B cell (primary cell): Measurements from ENCODE around the gene TM4SF20. TPM values are rescaled to one million over a fixed set of nuclear protein-coding genes. Genes with fewer than 3 reads are reported as not detected.

ENCODE experiments used
- ATAC-seq: fragments of 200-7000 bp; cut with Tn5 transposase; one replicate; pipeline ENCODE4 v1.10.0; 2021; ENCODE audit warnings: low read depth, mild to moderate bottlenecking, moderate number of reproducible peaks, moderate library complexity
- CTCF ChIA-PET: fragments of 350-600 bp; sonication (Branson Sonifier 250); formaldehyde crosslinking; loops from one replicate; lab custom pipeline; 2021; ENCODE audit warnings: antibody characterized with exemption, inconsistent platforms; lab: Charles Lee
- POLR2A ChIA-PET: fragments of 350-600 bp; sonication (Branson Sonifier 250); formaldehyde crosslinking; loops from one replicate; lab custom pipeline; 2021; ENCODE audit warnings: antibody characterized with exemption; lab: Charles Lee
- DNase-seq: peaks from one replicate; pipeline ENCODE4 v3.0.0; 2013
- H2AFZ ChIP-seq: 2 replicates; pipeline ENCODE4 v1.6.1; 2012; ENCODE audit warnings: mild to moderate bottlenecking, low read depth, low read length; ENCODE audit not compliant: insufficient read depth, poor library complexity, severe bottlenecking
- H3K27ac ChIP-seq, 2 donors: 1 replicate in 1 of 2; 2 replicates in 1 of 2; pipeline ENCODE4 v1.5.1; 2012 to 2013; ENCODE audit warnings: low read length in 2 of 2, mild to moderate bottlenecking in 2 of 2, moderate library complexity in 1 of 2
- H3K27me3 ChIP-seq, 4 experiments: fragments of 200-600 bp in 1 of 4; sonication (generic) in 1 of 4; replicated peaks in 1 of 4; 1 replicate in 2 of 4; 2 replicates in 2 of 4; pipeline versions ENCODE4 v1.6.1 to v1.7.0; 2013 to 2016; ENCODE audit warnings: low read length in 3 of 4, mild to moderate bottlenecking in 2 of 4, mixed read lengths in 1 of 4, moderate library complexity in 1 of 4; ENCODE audit not compliant: insufficient read depth in 4 of 4, control insufficient read depth in 3 of 4; ENCODE audit errors: control extremely low read depth in 1 of 4
- H3K36me3 ChIP-seq, 2 experiments: replicated peaks in 1 of 2; 1 replicate in 1 of 2; 2 replicates in 1 of 2; pipeline versions ENCODE4 v1.6.1 to v1.7.1; 2013; ENCODE audit warnings: low read length in 1 of 2; ENCODE audit not compliant: insufficient read depth in 2 of 2, control insufficient read depth in 1 of 2; ENCODE audit errors: control extremely low read depth in 1 of 2, extremely low read depth in 1 of 2
- H3K4me1 ChIP-seq, 2 donors: fragments of 200-600 bp in 1 of 2; sonication (generic) in 1 of 2; 1 replicate in 1 of 2; 2 replicates in 1 of 2; pipeline versions ENCODE4 v1.5.1 to v1.6.1; 2013 to 2017; ENCODE audit warnings: low read length in 2 of 2; ENCODE audit not compliant: control insufficient read depth in 2 of 2, insufficient read depth in 2 of 2
- H3K4me2 ChIP-seq: replicated peaks from 2 replicates; pipeline ENCODE3; 2012; ENCODE audit warnings: mild to moderate bottlenecking, low read depth, low read length; ENCODE audit not compliant: poor library complexity, severe bottlenecking
- H3K4me3 ChIP-seq, 5 experiments: fragments of 200-600 bp in 1 of 5; sonication (generic) in 1 of 5; 1 replicate in 3 of 5; 2 replicates in 2 of 5; pipeline versions ENCODE4 v1.5.1 to v1.7.0; 2011 to 2016; ENCODE audit warnings: low read length in 4 of 5, mild to moderate bottlenecking in 4 of 5, low read depth in 2 of 5, control low read depth in 1 of 5, moderate library complexity in 1 of 5; ENCODE audit not compliant: insufficient read depth in 1 of 5; ENCODE audit errors: control extremely low read depth in 1 of 5, extremely low read depth in 1 of 5
- H3K79me2 ChIP-seq: fragments of 200-600 bp; sonication (generic); one replicate; pipeline ENCODE4 v1.6.0; 2016; ENCODE audit warnings: low read length; ENCODE audit not compliant: control insufficient read depth, insufficient read depth
- H3K9ac ChIP-seq: fragments of 200-600 bp; sonication (generic); 2 replicates; pipeline ENCODE4 v1.6.1; 2017; ENCODE audit warnings: mild to moderate bottlenecking, low read length, moderate library complexity
- H3K9me3 ChIP-seq, 3 donors: one replicate each; pipeline versions ENCODE4 v1.6.1 to v1.7.1; 2013; ENCODE audit warnings: low read length in 2 of 3; ENCODE audit not compliant: control insufficient read depth in 2 of 3, insufficient read depth in 1 of 3; ENCODE audit errors: control extremely low read depth in 1 of 3
- H4K20me1 ChIP-seq: 2 replicates; pipeline ENCODE4 v1.6.0; 2012; ENCODE audit warnings: mild to moderate bottlenecking, low read length; ENCODE audit not compliant: insufficient read depth, control insufficient read depth, poor library complexity, severe bottlenecking
- H3K27ac Mint-ChIP-seq: one replicate; pipeline ENCODE4 v1.8.0; 2021; ENCODE audit warnings: mixed read lengths
- H3K27me3 Mint-ChIP-seq: one replicate; pipeline ENCODE4 v1.8.0; 2021; ENCODE audit warnings: mixed read lengths
- H3K4me1 Mint-ChIP-seq: one replicate; pipeline ENCODE4 v1.8.0; 2021; ENCODE audit warnings: mixed read lengths
- H3K4me3 Mint-ChIP-seq: one replicate; pipeline ENCODE4 v1.8.0; 2021; ENCODE audit warnings: mixed read lengths
- H3K9me3 Mint-ChIP-seq: one replicate; pipeline ENCODE4 v1.8.0; 2022; ENCODE audit warnings: mixed read lengths; ENCODE audit not compliant: insufficient read depth
- CTCF ChIP-seq: fragments of 200-600 bp; IDR thresholded peaks from one replicate; pipeline ENCODE4 v1.8.0; 2022; ENCODE audit warnings: antibody characterized with exemption, mild to moderate bottlenecking
- EZH2 ChIP-seq: IDR thresholded peaks from 2 replicates; pipeline ENCODE4 v1.6.1; 2012; ENCODE audit warnings: borderline replicate concordance, low read depth, mild to moderate bottlenecking, moderate library complexity, low read length; ENCODE audit not compliant: insufficient read depth, poor library complexity, severe bottlenecking
- WGBS: methylation state at CpG from one replicate; pipeline ENCODE4 v1.1.5; 2013; ENCODE audit warnings: missing lambda C conversion rate; ENCODE audit not compliant: insufficient coverage; 5-methylcytosine and 5-hydroxymethylcytosine counted together
- intact Hi-C: fragments of 100-400 bp; cut with micrococcal nuclease; formaldehyde crosslinking; loops from one replicate; pipeline ENCODE4 v1.10.0; 2022
- polyA plus RNA-seq: library from polyadenylated mRNA; depleted of rRNA; stranded (reverse); fragments of >200 nt; gene quantifications from 2 replicates; pipeline ENCODE4 v1.2.3, GENCODE V29; 2012
- total RNA-seq, 2 donors: library from RNA; stranded (reverse); fragments of 120-200 nt in 1 of 2; gene quantifications; 1 replicate in 1 of 2; 2 replicates in 1 of 2; pipeline versions ENCODE4 v1.2.3 to v1.2.4, GENCODE V29; 2013 to 2022

Gene TM4SF20
- total and polyA plus RNA-seq, 2 donors (not counting 1 experiment from before 2014, with no cell fraction given) = not detected

- ChIA-PET POLR2A (no interaction called here), CTCF (no interaction called here)
- Mint-ChIP-seq H3K27me3 (no peaks in the 10 kb centered on the region), H3K9me3 (no peaks in the 10 kb centered on the region), H3K27ac (peak within 1 kb of the TSS; percentile 95), H3K4me1 (peaks cover 33% of the 10 kb centered on the region), H3K4me3 (peak within 1 kb of the TSS; percentile 96)
- H3K4me1 ChIP-seq = peaks cover 20 to 23% of the 10 kb centered on the region in 2 donors
- peak within 1 kb of the TSS; percentile 91 for H2AFZ ChIP-seq
- peak within 1 kb of the TSS; percentile 72 to 89 for H3K27ac ChIP-seq
- TF ChIP-seq CTCF (peak; percentile 43), EZH2 (no peak)
- 0% methylated on average over 60 of the region's 67 CpGs for WGBS
- H3K9ac ChIP-seq = peak within 1 kb of the TSS; percentile 93
- H3K9me3 ChIP-seq = peaks cover 0 to 8% (median 2%) of the 10 kb centered on the region in 3 donors
- ATAC-seq (peak; percentile 98), DNase-seq (peak; percentile 95)
- peaks cover 18% of the 10 kb centered on the region for H4K20me1 ChIP-seq
- peaks cover 47% of the 10 kb centered on the region for H3K79me2 ChIP-seq
- intact Hi-C loops = loop anchor here (5.0 to 10.0 kb wide), 4 partner anchors 60 to 533 kb away; partner anchors contain the start of genes AGFG1, COL4A3, COL4A4 and SCYGR1
- peak within 1 kb of the TSS; percentile 78 to 88 (median 80) for H3K4me3 ChIP-seq
- no peaks in the 10 kb centered on the region for H3K27me3 ChIP-seq
- peak within 1 kb of the TSS; percentile 85 for H3K4me2 ChIP-seq
- peaks cover 2 to 12% of the 10 kb centered on the region in 2 experiments for H3K36me3 ChIP-seq
Measured at GRCh38 chr2:227324995-227325838, 53.9 kb downstream of the TM4SF20 start, which contains the start of gene MFF. Gene MFF, plus strand, starts transcription at chr2:227325251. Its CDS starts 5,415 bp downstream, at chr2:227330666.
